ENCODE measurements around the gene ZNF81. TPM values are rescaled to one million over a fixed set of nuclear protein-coding genes. Genes with fewer than 3 reads are reported as not detected.
"Not testable (repeated sequence)": the region's sequence is repeated elsewhere in the genome, so short reads cannot be mapped to it uniquely, and the experiment has no call there.

The ZNF81 gene
- polyA plus RNA-seq: 2.8 TPM

DNA sequence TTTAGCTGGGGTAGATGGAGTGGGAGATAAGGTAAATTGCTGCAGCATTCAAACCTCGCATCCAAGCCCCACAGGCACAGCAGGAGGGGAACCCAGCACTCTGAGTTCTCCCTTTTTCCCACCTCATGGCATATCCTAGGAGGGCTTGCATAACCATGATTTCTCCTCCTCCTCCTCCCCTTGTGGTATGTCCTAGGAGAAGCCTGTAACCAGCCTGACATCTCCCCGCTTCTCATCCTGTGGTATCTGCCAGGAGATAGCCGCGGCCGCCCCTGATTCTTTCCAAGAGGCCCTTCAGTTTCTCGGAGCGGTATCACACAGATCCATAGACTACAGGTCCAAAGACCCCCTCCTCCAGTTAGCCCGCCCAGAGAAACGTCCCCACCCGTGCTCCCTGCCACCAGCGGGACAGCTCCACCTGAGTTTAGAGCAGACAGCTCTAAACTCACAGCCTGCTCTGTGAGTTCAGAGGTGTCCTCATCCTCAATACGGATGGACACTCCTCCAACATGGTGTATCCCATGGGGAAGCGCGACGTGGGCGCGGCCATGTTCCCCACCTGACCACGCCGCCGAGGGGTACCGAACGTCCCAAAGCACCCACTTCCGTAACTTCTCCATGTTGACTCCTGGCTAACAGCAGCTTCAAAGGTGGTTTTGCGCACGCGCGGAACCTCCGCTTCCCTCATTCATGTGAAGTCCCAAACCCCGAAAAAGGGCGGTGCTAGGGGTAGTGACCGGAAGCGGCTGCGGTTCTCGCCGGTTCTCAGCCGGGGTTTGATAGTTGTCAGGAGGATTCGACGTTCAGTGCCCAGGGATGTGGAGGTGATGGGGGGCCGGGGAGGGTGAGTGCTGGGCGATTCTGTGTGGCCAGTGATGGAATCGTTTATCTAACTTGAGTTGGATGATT lies at the start of gene ZNF81:
Gene ZNF81 (plus strand): TSS at position 739 of the 909 bp plus-strand sequence. CDS start 9,366 bp downstream, outside the sequence.
- Mint-ChIP-seq H3K9me3 (peaks cover 0 to 1% (median 0%) of the 10 kb centered on the region in 3 donors), H3K4me1 (peaks cover 7 to 16% (median 10%) of the 10 kb centered on the region in 3 donors), H3K4me3 (peak within 1 kb of the TSS; percentile 93 to 100 (median 96)), H3K27me3 (no peaks in the 10 kb centered on the region), H3K36me3 (no peaks in the 10 kb centered on the region), H3K27ac (peak within 1 kb of the TSS; percentile 69 to 98 (median 95))

GRCh38 chrX:47796433-47796906 lies 40.2 kb upstream of the ZNF81 start:
- Mint-ChIP-seq H3K9me3 (no peaks in the 10 kb centered on the region), H3K27ac (no peak overlapping the region), H3K4me3 (no peak overlapping the region), H3K36me3 (peaks cover 4% of the 10 kb centered on the region), H3K27me3 (peaks cover 8% of the 10 kb centered on the region), H3K4me1 (no peaks in the 10 kb centered on the region)

- Mint-ChIP-seq H3K36me3 (peaks cover 4% of the 10 kb centered on the region), H3K4me1 (no peaks in the 10 kb centered on the region), H3K9me3 (no peaks in the 10 kb centered on the region), H3K27ac (no peak overlapping the region), H3K4me3 (no peak overlapping the region), H3K27me3 (peaks cover 8% of the 10 kb centered on the region)
Measured at GRCh38 chrX:47797084-47797483, 39.6 kb upstream of the ZNF81 start.

GRCh38 chrX:47798861-47799260 lies 37.8 kb upstream of the ZNF81 start:
- Mint-ChIP-seq H3K27ac (no peak overlapping the region), H3K4me1 (no peaks in the 10 kb centered on the region), H3K9me3 (no peaks in the 10 kb centered on the region), H3K36me3 (peaks cover 2% of the 10 kb centered on the region), H3K4me3 (no peak overlapping the region), H3K27me3 (peaks cover 8% of the 10 kb centered on the region)

DNA sequence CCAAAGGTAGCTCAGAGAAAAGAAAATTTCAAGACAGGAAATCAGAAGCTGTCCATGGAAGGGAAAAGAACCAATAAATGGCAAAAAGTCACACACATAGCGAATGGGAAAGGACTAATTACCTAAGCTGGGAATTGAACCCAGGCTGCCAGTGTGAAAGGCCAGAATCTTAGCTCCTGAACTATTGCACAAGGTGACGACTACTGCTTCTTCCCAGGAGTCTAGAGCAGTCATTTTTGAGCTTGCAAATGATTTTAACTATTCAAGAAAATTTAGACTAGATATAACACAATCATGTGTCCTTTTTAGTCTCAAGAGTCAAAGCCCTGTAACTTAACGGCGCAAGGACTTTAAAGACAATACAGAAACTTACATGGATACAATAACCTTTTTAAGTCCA lies 34.1 kb upstream of the ZNF81 start:
- H3K27ac Mint-ChIP-seq: no peak overlapping the region
- peaks cover 4% of the 10 kb centered on the region for H3K27me3 Mint-ChIP-seq
- peaks cover 0 to 2% (median 0%) of the 10 kb centered on the region in 3 donors for H3K9me3 Mint-ChIP-seq
- H3K36me3 Mint-ChIP-seq: no peaks in the 10 kb centered on the region
- H3K4me1 Mint-ChIP-seq: no peaks in the 10 kb centered on the region
- H3K4me3 Mint-ChIP-seq: no peak overlapping the region

DNA sequence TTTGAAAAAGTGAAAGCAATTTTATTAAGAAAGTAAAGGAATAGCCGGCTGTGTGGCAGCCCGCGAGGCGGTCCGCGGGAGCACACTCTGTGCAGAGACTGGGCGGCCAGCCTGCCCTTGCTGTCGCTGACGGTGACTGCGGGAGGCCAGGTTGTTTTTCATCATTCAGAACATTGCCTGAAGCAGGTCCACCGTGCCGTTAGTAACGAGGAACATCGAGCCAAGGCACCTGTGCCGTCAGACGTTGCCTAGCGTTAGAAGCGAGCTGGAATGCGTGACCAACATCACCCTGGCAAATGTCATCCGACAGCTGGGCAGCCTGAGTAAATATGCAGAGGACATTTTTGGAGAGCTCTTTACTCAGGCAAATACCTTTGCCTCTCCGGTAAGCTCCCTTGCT lies 33.6 kb upstream of the ZNF81 start:
- not testable (repeated sequence) for H3K4me3 Mint-ChIP-seq, H3K9me3 Mint-ChIP-seq, H3K36me3 Mint-ChIP-seq, H3K27me3 Mint-ChIP-seq, H3K4me1 Mint-ChIP-seq, H3K27ac Mint-ChIP-seq

DNA sequence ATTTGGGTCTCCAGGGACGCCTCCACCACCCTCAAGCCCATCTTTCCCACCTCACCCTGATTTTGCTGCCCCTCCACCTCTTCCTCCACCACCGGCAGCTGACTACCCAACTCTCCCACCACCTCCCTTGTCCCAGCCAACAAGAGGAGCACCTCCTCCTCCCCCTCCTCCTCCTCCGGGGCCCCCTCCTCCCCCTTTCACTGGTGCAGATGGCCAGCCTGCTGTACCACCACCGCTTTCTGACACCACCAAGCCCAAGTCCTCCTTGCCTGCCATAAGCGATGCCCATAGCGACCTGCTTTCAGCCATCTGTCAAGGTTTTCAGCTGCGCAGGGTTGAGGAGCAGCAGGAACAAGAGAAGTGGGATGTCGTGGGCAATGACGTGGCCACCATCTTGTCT lies 32.4 kb upstream of the ZNF81 start:
- Mint-ChIP-seq H3K4me1 (no peaks in the 10 kb centered on the region), H3K9me3 (peaks cover 0 to 2% (median 0%) of the 10 kb centered on the region in 3 donors), H3K27ac (no peak overlapping the region), H3K36me3 (no peaks in the 10 kb centered on the region), H3K4me3 (no peak overlapping the region), H3K27me3 (peaks cover 2% of the 10 kb centered on the region)

DNA sequence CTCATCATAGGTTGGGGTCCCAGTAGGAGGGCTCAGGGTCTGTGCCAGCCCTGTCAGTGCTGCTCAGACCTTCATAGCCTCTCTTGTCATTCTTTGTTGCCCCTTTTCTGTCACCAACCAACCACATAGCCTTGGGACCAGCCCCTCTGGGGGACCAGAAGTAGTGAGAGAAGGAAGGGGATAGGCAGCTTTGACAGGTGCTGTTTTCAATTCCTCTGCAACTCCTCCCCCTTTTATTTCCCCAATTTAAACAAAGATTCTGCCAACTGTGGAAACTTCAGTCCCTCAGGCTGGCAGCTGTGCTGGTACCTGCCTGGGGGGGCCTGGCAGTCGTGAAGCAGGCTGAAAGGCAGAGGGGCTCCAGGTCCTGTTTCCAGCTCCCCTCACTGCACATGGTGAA lies 30.9 kb upstream of the ZNF81 start:
- H3K36me3 Mint-ChIP-seq, H3K4me3 Mint-ChIP-seq, H3K27ac Mint-ChIP-seq, H3K9me3 Mint-ChIP-seq, H3K27me3 Mint-ChIP-seq, H3K4me1 Mint-ChIP-seq: not testable (repeated sequence)

GRCh38 chrX:47806415-47807271 lies 30.1 kb upstream of the ZNF81 start:
- not testable (repeated sequence) for H3K27ac Mint-ChIP-seq, H3K36me3 Mint-ChIP-seq, H3K27me3 Mint-ChIP-seq, H3K9me3 Mint-ChIP-seq, H3K4me1 Mint-ChIP-seq
- H3K4me3 Mint-ChIP-seq: peak overlapping the region in 1 of 4 donors; percentile 27

DNA sequence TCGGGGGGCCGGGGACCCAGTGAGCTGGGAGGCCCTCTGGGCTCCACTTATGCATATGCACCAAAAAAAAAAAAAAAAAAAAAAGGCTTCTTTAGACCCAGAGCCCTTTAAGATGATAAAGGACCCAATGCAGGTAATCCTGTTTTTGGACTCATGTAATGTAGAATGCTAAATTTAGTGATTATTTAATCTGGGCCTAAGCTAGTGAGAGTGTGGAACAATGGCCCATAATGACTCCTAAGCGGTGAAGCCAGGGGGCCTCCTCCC lies 29.5 kb upstream of the ZNF81 start:
- not testable (repeated sequence) for H3K9me3 Mint-ChIP-seq, H3K36me3 Mint-ChIP-seq, H3K4me1 Mint-ChIP-seq, H3K27ac Mint-ChIP-seq, H3K27me3 Mint-ChIP-seq, H3K4me3 Mint-ChIP-seq

GRCh38 chrX:47807548-47807947 lies 29.2 kb upstream of the ZNF81 start:
- no peaks in the 10 kb centered on the region for H3K4me1 Mint-ChIP-seq
- H3K27me3 Mint-ChIP-seq: peaks cover 6% of the 10 kb centered on the region
- peaks cover 0 to 2% (median 0%) of the 10 kb centered on the region in 3 donors for H3K9me3 Mint-ChIP-seq
- no peak overlapping the region for H3K4me3 Mint-ChIP-seq
- no peaks in the 10 kb centered on the region for H3K36me3 Mint-ChIP-seq
- no peak overlapping the region for H3K27ac Mint-ChIP-seq

- peaks cover 6% of the 10 kb centered on the region for H3K27me3 Mint-ChIP-seq
- no peaks in the 10 kb centered on the region for H3K36me3 Mint-ChIP-seq
- H3K27ac Mint-ChIP-seq: no peak overlapping the region
- no peak overlapping the region for H3K4me3 Mint-ChIP-seq
- H3K9me3 Mint-ChIP-seq: peaks cover 0 to 3% (median 0%) of the 10 kb centered on the region in 3 donors
- no peaks in the 10 kb centered on the region for H3K4me1 Mint-ChIP-seq
Measured at GRCh38 chrX:47808904-47809788, 27.6 kb upstream of the ZNF81 start.

DNA sequence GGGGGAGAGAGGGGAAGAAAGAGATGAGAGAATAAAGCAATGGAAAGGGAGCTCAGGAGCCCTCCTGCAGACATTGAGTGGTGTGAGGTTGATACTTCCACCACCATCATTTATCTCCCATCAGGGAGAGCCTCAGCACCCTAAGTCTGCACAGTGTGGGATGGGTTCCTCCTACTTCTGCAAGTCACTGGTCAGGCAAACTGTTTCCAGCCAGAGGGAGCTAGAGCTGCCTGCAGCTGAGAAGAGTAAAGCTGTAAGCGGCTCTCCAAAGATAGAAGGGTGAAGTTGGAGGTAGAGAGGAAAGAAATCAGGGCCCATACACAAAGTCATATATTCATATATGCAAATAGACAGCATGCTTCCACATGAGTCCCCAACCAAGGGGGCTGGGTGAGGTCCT lies 21.9 kb upstream of the ZNF81 start:
- peak overlapping the region in 1 of 3 donors; percentile 24 for H3K27ac Mint-ChIP-seq

DNA sequence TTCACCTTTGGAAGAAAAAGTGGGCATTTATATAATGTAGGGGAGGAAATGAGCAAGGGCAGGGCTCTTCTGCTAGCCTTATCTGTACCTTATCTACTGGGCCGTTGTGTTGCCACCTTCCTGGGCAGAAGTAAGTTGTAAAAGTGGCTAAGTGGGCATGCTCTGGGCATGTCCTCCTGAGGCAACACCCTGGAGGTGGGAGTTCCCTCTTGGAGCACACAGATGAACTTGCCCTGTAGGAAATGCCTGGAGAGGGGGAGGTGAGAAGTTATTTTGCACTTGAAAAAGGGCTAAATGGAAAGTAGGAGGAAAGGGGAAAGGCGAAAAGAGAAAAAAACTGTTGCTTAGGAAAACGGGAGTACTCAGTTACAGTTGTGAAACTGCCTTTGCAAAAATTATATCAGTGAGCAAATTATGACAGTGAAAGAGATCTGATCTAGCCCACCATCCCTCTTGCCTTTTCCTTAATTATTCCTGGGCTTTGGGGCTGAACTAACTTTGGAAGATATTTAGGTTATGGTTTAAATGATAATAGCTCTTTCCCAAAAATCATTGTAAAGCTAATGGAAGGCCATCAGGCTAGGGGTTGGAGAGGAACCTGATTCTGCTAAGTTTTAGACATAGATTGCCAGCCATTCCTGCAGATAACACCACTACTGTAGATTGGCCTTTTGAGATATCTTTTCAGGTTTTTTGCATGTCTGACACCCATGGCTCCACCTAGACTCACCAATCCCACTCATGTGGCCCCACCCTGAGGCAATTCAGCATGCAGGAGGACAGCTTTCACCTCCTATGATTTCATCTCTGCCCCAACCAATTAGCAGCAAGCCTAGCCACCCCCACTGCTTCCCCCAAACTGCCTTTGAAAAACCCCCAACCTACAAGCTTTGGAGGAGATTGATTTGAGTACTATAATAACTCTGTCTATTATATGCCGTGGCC lies 20.5 kb upstream of the ZNF81 start:
- H3K4me3 Mint-ChIP-seq: no peak overlapping the region
- H3K36me3 Mint-ChIP-seq: peaks cover 3% of the 10 kb centered on the region

More for the DNA sequence above, 21.9 kb upstream of the ZNF81 start:
- no peak overlapping the region for H3K4me3 Mint-ChIP-seq
- H3K4me1 Mint-ChIP-seq: no peaks in the 10 kb centered on the region
- H3K36me3 Mint-ChIP-seq: peaks cover 3% of the 10 kb centered on the region
- peaks cover 0 to 1% (median 0%) of the 10 kb centered on the region in 3 donors for H3K9me3 Mint-ChIP-seq
- H3K27me3 Mint-ChIP-seq: peaks cover 3% of the 10 kb centered on the region

More for the DNA sequence above, 20.5 kb upstream of the ZNF81 start:
- no peaks in the 10 kb centered on the region for H3K4me1 Mint-ChIP-seq
- peaks cover 2% of the 10 kb centered on the region for H3K27me3 Mint-ChIP-seq
- H3K27ac Mint-ChIP-seq: no peak overlapping the region
- H3K9me3 Mint-ChIP-seq: peaks cover 0 to 1% (median 0%) of the 10 kb centered on the region in 3 donors

Measured in IgD-negative memory B cell (primary cell).